HG02970 (cell line): ENCODE results near the gene RADIL.

ENCODE experiments used
- ATAC-seq: cut with Tn5 transposase; IDR thresholded peaks from one replicate; pipeline ENCODE4 v1.9.1; 2021; ENCODE audit warnings: mild to moderate bottlenecking, moderate library complexity, moderate number of reproducible peaks; ENCODE audit not compliant: unreplicated experiment, low FRiP score

The RADIL gene

DNA sequence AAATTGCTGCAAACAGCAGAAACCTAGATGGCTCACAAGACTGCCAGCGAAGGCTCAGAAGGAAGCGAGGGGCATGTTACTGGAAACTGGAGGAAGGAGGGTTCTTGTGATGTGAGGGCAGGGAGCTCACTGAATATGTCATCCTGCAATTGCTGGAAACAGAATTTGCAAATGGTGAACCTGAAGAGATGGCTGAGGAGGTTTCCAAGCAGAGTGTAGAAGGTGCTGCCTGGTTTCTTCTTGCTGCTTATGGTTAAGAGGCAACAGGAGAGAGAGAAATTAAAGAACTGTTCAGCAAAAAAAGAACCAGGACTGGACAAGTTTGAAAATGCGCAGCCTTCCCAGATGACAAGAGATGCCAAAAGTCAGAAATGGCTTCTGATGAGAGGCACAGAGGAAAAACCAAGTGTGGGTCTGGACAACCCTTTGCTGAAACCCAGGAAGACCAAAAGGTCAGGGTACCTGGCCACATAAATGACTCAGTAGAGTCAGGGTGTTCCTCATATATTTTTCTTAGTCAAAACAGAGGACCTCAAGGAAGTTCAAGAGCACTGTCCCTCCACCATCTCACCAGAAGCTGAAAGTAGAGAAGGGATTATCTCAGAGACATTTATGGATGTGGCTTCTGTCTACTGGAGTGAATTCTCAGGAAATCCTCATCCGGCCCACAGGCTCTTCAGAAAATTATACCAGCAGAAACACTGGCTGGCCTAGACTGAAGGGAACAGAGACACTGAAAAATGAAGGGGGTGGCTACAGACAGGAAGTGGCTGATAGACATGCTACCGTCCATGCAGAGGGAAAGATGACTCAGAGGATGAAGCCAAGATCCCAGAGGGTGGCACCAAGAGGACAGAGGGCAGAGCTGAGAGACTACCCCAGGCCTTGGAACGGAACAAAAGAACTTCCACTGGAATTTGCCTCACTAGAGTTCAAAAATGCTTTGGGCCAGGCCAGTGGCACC lies 31.8 kb downstream of the RADIL start:
- no peak for ATAC-seq

DNA sequence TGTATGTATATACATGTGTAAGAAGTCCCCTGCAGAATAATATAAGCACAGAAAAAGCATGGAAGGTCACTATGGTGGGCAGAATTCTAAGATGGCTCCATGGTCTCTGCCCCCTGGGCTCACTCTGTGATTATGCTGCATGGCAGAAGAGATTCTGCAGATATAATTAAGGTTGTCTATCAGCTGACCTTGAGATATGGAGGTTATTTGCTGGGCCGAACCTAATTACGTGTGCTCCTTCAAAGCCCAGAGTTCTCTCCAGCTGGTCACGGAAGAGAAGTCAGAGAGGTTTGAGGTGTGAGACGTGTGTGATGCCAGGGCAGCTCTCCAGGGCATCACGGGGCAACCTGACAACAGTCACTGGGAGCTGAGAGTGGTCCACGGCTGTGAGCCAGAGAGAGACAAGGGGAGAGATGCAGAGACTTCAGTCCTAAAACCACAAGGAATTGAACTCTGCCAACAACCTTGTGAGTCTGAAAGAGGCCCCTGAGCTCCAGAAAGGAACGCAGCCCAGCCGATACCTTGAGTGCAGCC lies 33.2 kb downstream of the RADIL start:
- no peak for ATAC-seq

DNA sequence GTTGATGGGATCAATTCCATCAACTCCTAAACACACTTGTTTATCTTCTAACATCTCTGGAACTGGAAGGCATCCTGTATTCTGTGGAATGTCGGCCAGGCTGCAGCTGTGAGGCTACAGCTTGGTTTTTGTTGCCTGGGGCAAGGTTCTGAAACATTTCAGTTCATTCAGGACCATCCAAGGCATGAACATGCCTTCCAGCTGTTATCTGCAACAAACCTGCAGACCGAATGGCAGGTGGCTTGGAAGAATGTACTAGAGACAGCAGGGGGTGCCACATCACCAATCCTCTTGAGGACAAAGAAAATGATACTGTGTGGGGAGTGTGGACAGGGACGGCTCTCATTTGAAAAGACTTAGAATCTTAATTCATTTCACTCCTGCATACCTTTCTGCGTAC lies 34.1 kb downstream of the RADIL start:
- no peak for ATAC-seq

DNA sequence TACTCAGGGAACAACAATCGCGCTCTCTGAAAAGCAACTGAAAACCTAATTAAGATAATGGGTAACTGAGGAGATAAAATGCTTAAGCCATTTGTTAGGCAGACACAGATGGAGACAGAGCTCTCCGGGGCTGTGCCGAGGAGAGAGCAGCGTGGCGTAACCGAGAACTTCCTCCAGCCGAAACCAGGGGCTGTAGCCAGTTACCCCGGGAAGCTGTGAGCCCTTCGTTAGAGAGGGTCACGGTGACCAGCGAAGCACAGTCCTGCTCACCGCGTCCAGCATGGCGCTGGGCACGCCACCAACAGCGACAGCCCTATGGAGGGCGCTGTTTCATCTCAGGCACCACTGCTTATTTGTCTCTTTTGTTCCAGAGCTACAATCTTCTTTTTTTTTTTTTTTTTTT lies 37.8 kb downstream of the RADIL start:
- no peak for ATAC-seq

DNA sequence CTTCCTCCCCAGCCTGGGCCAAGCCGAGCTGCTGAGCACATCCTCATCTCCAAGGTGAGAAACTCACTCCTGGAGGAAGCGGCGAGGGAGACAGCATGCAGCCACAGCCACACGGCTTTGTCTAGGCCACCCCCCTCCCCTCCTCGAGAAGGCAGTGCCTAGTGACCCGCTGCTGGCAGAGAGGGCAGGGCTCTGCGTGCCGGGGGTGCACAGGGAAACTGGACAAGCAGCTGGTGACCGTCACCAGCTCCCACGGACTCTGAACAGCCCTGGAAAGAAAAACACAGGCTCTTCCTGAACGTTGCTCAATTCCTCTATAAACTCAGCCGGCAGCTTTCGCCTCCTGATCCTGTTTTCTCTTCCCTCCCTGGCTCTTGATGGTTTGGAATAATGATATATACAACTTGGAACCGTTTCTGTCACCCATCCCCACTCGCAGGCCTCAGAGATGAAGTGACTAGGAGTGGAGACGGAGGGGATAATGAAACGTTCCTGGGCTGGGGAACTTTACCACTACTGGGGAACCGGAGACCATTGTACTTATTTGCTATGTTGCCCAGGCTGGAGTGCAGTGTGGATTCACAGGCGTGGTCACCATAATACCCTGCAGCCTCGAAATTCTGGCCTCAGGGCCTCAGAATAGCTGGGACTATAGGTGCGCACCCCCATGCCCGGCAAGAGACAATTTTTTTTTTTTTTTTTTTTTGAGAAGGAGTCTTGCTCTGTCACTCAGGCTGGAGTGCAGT lies 41.0 kb downstream of the RADIL start:
- ATAC-seq: no peak

DNA sequence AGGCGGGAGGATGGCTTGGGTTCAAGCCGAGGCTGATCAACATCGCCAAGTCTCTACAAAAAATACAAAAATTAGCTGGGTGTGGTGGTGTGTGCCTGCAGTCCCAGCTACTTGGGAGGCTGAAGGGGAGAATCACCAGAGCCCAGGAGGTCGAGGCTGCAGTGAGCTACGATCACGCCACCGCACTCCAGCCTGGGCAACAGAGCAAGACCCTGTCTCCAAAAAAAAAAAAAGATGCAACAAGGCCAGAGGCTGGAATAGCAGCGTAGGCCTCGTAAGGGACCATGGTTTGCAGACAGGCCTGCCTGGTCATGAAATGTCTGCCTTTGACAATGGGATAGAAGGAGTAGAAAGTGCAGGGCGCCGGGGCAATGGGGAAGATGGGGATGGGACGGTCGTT lies 41.7 kb downstream of the RADIL start:
- ATAC-seq: no peak

DNA sequence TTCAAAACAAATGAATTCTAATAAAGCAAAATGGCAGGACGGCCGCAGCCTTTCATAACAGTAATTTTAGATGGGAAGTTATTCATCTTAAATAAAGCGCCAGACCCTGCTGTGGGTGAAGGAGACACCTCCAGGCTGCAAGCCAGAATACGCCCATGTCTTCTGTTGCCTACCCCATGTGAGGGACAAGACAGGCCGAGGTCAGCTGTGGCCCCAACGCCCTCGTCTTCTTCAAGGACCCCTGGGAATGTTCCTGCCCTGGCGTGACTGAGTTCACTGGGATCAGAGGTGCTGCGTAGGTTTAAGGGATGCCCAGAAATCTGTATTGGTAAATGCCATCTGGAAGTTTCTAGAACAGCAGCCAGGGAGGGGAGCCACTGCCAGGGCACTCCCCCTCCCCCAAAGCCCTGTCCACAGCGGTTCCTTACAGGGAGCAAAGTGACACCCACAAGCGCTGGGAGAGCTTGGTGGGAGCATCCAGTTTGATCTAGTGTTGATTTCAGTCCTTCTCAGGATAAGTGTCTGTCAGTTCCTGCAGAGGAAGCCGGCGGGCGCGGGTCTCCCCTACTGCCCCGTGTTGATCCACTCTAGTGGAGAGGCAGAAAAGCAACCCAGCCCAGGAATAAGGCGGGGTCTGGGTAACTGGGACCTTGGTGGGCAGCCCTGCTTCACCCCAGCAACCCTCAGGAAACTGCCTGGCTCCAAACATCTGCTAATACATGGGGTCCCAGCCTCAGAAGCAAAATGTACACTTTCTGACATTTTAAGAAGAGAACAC lies 42.3 kb downstream of the RADIL start:
- ATAC-seq: no peak

DNA sequence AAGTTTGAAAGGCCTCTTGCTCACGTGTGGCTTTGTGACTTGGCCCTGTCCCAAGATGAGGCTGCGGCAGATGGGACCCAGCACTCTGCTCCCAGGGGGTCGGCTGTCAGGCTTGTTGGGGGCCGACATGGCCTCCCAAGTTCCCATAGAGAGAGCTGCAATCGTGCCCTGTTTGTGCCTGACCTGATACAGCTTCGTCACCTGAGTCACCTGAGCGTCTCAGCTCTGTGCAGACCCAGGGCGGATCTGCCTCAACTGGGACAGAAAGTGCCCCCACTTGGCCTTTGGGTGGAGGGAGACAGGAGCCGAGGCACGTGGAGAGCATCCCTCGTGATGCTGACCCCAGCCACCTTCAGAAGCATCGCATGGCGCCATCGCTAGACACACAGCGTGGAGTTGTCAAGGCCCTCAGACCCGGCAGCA lies 43.4 kb downstream of the RADIL start:
- ATAC-seq: no peak

DNA sequence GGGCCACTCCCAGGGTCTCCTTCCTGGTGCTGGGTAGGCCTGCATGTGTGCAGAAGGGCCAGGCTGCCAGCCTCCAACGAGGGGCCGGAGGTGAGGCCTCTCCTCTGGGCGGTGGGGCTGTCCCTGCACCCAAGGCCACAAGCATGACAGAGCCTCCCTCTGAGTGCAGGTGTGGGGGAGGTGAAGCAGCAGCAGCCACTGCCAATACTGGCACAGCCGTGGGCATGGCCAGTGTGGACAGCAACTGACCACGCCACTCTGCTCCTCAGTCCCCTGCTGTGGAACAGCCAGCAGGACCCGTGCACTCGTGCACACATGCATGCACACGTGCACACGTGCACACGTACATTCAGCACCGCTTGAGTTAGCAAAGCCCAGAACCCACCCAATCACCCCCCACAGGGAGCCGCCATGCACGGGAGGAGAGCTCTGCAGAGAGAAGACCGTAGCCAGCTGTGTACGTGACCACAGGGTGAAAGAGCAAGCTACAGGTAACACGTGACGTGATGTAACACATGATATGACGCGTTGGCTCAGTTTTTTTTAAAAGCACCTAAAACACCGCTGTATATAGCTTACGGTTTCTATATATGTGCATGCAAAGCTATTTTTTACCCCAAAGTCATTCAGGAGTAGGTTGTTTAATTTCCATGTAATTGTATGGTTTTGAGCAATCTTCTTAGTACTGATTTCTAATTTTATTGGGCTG lies 44.7 kb downstream of the RADIL start:
- no peak for ATAC-seq

DNA sequence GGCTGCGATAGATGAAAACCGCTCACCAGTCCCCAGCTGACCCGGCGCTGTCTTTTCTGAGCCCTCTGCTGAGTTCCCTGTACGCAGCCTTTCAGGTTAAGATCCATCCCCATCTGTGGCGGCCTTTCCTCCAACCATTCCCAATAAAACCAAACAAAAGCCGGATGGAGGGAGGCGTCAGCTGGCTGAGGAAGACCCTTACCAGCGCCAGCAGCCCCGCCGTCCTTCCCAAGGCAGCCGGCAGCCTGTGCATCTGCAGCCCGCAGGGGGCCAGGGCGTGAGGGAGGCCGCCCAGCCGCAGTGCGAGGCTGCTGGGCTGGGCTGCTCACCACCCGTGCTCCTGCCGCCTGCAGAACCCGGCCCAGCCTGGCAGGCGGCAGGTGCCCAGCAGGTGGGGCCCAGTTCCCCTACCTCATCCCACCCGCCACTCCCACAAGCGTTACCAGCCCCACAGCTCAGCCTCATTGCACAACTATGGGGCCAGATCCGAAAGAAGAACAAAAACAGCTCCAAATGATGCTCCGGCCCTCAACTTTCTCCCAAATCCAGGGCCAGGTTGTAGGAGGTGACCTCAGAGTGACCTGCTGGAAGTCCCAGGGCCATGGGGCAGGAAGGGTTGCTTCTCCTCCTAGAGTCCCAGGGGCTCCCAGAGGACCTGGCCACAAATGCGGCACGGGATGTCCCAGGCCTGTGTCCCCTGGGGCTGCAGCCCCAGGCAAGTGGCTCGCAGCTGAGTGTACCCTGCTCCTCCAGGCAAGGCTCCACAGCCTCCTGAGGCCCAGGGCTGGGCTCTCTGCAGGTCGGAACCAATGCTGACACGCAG lies 45.5 kb downstream of the RADIL start:
- no peak for ATAC-seq

DNA sequence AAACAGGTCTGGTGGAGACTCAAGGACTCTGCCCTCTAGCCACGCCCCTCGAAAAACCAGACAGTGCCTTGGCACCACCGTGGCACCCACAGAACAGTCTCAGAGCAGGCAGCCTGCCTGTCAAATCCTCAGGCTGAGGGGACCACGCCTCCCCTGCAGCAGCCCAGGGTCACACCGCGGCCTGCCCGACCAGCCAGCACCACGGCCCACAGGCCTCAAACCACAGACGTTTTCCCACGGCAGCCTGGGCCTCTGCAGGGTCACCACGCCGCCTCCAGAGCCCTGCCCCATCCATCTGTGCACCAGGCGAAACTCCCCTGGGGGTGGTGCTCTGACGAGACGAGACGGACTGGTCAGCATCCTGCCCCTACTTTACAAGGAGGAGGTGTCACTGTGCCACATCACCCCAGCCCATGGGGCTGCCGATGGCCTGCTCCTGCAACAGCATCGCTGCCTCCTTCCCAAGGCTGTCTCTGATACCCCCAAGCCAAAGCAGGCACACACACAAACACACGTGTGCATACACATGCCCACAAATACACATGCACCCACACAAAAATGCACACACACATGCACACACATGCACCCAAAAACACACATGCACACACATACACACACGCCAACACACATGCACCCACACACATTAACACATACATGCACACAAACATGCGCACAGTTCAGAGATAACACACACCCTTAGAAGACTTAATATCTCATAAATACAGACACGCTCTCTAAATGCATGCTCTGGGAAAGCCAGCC lies 46.3 kb downstream of the RADIL start:
- no peak for ATAC-seq

DNA sequence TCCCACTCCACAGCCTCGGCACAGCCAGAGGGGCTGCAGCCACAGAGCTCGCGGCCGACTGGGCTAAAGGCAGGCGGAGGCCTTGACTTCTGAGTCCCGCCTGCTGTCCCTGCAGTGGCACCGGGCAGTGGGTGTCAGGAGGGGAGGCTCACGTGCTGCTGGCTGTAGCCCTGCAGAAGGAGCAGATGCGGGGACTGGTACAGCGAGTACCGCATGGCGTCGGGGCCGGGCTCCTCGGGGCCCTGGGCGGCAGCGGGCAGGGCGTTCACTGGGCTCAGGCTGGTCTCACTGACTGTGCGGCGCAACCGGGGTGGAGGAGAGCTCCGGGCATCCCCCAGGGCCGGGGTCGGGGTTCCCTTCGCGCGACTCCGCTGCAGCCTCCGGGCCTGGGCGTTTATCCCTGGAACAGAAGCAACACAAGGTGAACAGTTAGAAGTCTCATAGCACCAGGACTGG lies 47.3 kb downstream of the RADIL start:
- ATAC-seq: no peak

DNA sequence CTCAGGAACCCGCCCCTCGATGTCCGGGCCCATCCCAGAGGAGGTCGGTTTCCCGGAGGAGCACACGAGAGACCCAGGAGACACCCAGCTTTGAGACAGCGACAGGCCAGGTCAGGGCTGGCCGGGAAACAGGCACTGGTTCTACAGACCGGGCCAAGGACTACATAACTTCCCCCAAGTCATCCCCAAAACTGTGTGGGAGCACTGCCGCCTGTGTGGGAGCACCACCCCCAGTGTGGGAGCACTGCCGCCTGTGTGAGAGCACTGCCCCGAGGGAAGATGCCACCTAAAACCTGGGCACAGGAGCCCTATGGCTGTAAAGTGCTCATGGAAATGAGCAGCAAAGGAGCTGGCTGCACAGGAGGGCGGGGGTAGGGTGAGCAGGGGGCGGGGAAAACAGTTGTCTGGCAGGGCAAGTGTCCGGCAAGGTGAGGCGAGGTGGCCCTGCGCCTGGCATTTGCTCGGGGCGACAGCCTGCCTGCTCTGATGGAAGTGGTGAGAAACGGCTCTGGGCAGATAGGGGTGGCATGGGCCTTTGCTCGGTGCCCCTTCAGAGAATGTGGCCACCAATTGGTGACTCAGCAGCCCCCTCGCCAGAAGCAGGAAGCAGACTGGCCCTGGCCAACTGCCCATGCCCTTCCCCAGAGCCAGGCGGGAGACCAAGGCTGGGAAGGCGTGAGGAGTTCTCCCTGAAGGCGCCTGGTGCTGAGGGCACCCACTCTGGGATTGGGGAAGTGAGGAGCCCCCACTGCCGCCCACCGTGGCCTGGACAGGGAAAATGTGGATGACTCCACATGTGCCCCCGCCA lies 47.9 kb downstream of the RADIL start:
- ATAC-seq: no peak

DNA sequence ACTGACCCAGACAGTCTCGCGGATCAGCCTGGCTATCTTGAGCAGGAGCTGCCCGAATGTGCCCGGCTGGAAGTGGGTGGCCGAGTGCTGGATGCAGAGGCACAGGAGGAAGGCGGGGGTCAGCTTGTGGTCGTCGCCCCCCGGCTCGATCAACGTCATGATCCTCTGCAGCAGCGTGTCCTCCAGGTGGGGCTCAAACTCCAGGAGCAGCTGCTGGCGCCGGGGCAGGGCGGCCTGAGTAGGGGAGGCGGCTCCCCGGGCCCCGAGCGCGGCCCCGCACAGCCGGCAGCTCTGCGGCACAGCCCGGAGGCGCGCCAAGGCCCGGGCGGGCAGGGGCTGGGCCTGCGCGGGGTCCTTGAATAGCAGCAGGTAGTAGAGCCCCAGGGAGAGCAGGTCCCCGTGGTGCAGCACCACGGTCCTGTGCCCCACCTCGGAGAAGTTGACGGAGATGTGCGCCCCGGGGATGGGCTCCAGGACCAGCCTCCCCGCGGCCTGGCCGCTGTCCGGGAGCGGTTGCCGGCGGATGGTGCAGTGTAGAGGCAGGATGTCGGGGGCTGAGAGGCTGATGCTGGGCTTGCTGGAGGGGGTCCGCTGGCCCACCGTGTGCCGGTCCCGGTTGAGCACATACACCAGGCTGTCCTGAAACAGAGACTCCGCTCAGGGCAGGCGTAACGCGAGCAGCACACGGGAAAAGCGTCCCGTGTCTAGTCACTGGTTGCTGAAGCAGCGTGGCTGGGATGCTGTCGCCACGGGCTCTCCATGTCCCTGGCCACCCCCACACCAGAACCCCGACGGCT lies 48.7 kb downstream of the RADIL start:
- ATAC-seq: no peak

DNA sequence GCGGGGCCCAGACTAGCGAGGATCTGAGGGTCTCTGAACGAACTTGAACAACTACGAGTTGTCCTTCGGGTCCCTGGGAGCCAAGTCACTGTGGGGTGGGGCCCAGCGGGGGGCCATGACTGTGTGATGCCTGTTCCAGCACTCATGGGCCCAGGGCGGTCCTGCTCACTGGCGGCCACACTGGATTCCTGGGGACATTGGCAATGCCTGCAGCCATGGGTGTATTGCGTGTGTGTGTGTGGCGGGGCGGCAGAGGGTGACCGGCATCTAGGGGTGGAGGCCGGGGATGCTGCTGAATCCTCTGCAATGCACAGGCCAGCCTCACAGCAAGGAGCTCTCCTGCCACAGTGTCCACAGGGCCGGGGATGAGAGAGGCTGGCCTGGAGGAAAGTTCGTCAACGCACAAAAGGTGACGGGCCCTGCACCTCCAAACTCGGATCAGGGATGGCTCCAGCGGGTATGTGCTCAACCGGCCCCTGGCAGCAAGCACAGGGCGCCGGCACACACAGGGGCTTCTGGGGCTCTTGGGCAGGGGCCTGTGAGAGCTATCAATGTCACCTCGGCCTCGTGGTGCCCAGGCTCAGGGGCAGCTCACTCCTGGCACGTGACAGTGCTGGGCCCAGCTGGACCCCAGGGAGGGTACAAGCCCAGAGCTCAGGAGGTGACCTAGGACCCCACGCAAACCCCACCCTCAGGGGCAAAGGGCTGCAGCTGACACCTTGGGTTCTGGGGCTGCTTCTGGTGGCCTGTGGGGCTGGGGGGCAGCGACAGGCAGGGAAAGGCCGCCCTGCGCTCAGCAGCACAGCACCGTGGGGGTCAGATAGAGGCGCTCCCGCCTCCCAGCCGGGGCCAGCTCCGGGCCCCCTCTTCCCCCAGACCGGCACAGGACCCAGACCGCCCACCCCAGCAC lies 49.6 kb downstream of the RADIL start:
- no peak for ATAC-seq

DNA sequence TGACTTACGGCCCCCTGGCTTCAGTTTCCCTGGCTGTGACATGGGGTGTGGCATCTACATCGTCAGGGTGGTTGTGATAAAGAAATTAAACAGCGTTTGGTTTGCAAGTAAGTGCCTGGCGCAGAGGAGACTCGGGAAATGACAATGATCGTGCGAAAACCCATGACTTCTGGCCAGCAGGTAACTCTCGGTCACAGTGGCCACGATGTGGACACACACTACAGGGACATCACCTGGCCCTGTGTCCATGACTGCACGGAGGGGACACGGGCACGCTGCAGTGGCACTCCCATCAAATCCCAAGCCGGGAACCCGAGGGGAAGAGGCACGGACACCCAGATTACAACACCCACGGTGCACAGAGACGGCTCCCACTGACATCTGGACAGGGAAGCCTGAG lies 50.3 kb downstream of the RADIL start:
- no peak for ATAC-seq
